ENCODE results near the gene ENOX1. TPM values are rescaled to one million over a fixed set of nuclear protein-coding genes. Genes with fewer than 3 reads are reported as not detected.
"Not testable (repeated sequence)": the region's sequence is repeated elsewhere in the genome, so short reads cannot be mapped to it uniquely, and the experiment has no call there.

ENOX1 gene
- polyA plus RNA-seq, 1 donor (not counting 4 experiments of a cell fraction or from before 2014, with no cell fraction given): 1.1 TPM

DNA sequence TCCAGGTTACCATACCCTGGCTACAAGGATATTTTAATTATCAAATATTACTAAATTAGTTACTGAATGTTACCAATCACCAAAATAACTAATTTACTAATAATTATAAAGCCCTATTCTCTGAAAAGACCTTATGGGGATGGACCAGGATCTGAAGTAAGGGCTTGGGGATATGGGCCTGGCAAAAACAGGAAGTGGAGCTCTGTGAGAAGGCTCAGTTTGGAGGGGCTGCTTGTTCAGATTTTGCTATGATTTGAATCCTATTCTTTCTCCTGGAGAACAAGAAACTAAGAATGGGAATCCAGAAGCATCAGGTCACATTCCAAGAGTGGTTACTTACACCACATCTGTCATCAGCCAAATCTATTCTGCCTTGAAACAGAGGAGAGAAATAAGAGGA lies 615.3 kb downstream of the ENOX1 start:
- no peaks in the 10 kb centered on the region for H4K20me1 ChIP-seq (ENCODE audit: control insufficient read depth, extremely low read depth, insufficient read depth, low read length)
- no peak for DNase-seq (ENCODE audit: low read depth, low spot score)
- no peaks in the 10 kb centered on the region for H3K4me1 ChIP-seq (ENCODE audit: control insufficient read depth, extremely low read depth, insufficient read depth, low read length)
- H3K4me2 ChIP-seq (ENCODE audit: control insufficient read depth, extremely low read depth, insufficient read depth, low read depth, low read length): no peak overlapping the region
- TF ChIP-seq, protein P1, sequence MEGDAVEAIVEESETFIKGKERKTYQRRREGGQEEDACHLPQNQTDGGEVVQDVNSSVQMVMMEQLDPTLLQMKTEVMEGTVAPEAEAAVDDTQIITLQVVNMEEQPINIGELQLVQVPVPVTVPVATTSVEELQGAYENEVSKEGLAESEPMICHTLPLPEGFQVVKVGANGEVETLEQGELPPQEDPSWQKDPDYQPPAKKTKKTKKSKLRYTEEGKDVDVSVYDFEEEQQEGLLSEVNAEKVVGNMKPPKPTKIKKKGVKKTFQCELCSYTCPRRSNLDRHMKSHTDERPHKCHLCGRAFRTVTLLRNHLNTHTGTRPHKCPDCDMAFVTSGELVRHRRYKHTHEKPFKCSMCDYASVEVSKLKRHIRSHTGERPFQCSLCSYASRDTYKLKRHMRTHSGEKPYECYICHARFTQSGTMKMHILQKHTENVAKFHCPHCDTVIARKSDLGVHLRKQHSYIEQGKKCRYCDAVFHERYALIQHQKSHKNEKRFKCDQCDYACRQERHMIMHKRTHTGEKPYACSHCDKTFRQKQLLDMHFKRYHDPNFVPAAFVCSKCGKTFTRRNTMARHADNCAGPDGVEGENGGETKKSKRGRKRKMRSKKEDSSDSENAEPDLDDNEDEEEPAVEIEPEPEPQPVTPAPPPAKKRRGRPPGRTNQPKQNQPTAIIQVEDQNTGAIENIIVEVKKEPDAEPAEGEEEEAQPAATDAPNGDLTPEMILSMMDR (optimal IDR thresholded peaks at IDR 0.05 in 1 of 3, IDR thresholded peaks at IDR 0.05 in 1 of 3, conservative IDR thresholded peaks at IDR 0.05 in 1 of 3; ENCODE audit: extremely low read depth in 1 of 3, insufficient read depth in 2 of 3, low read length in 3 of 3): no peak
- TF ChIP-seq EZH2 (IDR thresholded peaks at IDR 0.05; ENCODE audit: low read length): no peak
- FAIRE-seq: no peak
- no peaks in the 10 kb centered on the region for H3K9me1 ChIP-seq (ENCODE audit: control insufficient read depth, extremely low read depth, insufficient read depth, low read length)
- dilution Hi-C loops (cut with MboI; ENCODE audit: extremely low pct_ligation_motif_present, low sequenced_read_pairs): no loop called here
- no peak overlapping the region for H3K9ac ChIP-seq (ENCODE audit: control insufficient read depth, extremely low read depth, insufficient read depth, low read length)
- no peak overlapping the region for H2AFZ ChIP-seq (ENCODE audit: control insufficient read depth, low read length)
- no peaks in the 10 kb centered on the region for H3K27me3 ChIP-seq (ENCODE audit: control insufficient read depth, extremely low read depth, insufficient read depth, low read length)
- no peaks in the 10 kb centered on the region for H3K36me3 ChIP-seq (ENCODE audit: control insufficient read depth in 2 of 2, extremely low read depth in 1 of 2, insufficient read depth in 2 of 2, low read length in 2 of 2)
- H3K79me2 ChIP-seq (ENCODE audit: control insufficient read depth, insufficient read depth, low read length): no peaks in the 10 kb centered on the region
- H3K27ac ChIP-seq (ENCODE audit: control insufficient read depth, insufficient read depth, low read length): no peak overlapping the region
- no peaks in the 10 kb centered on the region for H3K9me3 ChIP-seq (ENCODE audit: control insufficient read depth, low read depth, low read length)
- H3K4me3 ChIP-seq (ENCODE audit: control insufficient read depth in 2 of 3, extremely low read depth in 1 of 3, insufficient read depth in 2 of 3, low read depth in 1 of 3, low read length in 3 of 3): no peak overlapping the region

DNA sequence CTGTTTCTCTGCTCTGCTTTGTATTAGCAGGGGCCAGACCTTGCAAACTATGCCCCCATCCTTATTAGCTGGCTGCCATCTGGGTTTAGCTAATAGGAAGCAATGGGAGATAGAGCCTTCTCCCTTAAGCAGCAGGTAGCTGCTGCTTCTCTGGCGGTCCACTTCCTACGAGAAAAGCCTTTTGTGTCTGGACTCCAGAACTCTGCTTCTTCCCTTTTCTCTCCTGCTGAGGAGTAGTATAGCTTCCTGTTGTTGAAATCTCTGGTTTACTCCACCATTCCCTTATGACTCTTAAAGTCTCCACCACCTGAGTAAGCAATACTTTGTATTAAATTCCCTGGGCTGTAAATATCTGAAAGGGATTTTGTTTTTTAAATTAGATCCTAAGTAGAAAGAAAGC lies 616.3 kb downstream of the ENOX1 start:
- no peaks in the 10 kb centered on the region for H3K9me1 ChIP-seq (ENCODE audit: control insufficient read depth, extremely low read depth, insufficient read depth, low read length)
- dilution Hi-C loops (cut with MboI; ENCODE audit: extremely low pct_ligation_motif_present, low sequenced_read_pairs): no loop called here

DNA sequence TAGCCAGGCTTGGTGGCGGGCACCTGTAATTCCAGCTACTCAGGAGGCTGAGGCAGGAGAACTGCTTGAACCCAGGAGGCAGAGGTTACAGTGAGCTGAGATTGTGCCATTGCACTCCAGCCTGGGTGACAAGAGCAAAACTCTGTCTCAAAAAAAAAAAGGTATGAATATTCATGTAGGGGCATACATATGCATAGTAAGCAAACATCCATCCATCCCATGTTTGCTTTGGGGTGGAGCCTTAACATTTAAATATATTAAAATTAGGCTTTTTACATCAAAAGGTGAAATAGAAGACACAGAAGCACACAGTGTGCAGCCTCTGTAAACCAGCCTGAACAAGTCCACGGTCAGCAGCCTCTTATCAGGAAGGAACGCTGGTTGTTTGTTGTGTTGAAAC lies 618.3 kb downstream of the ENOX1 start:
- FAIRE-seq; H3K4me3 ChIP-seq (ENCODE audit: control insufficient read depth in 2 of 3, extremely low read depth in 1 of 3, insufficient read depth in 2 of 3, low read depth in 1 of 3, low read length in 3 of 3): not testable (repeated sequence)

More for the DNA sequence above, 616.3 kb downstream of the ENOX1 start:
- Histone ChIP-seq H4K20me1 (ENCODE audit: control insufficient read depth, extremely low read depth, insufficient read depth, low read length) (no peaks in the 10 kb centered on the region), H3K9ac (ENCODE audit: control insufficient read depth, extremely low read depth, insufficient read depth, low read length) (no peak overlapping the region), H2AFZ (ENCODE audit: control insufficient read depth, low read length) (no peak overlapping the region), H3K79me2 (ENCODE audit: control insufficient read depth, insufficient read depth, low read length) (no peaks in the 10 kb centered on the region), H3K36me3 (ENCODE audit: control insufficient read depth in 2 of 2, extremely low read depth in 1 of 2, insufficient read depth in 2 of 2, low read length in 2 of 2) (no peaks in the 10 kb centered on the region), H3K4me2 (ENCODE audit: control insufficient read depth, extremely low read depth, insufficient read depth, low read depth, low read length) (no peak overlapping the region), H3K4me1 (ENCODE audit: control insufficient read depth, extremely low read depth, insufficient read depth, low read length) (no peaks in the 10 kb centered on the region), H3K27ac (ENCODE audit: control insufficient read depth, insufficient read depth, low read length) (no peak overlapping the region), H3K9me3 (ENCODE audit: control insufficient read depth, low read depth, low read length) (no peaks in the 10 kb centered on the region), H3K4me3 (ENCODE audit: control insufficient read depth in 2 of 3, extremely low read depth in 1 of 3, insufficient read depth in 2 of 3, low read depth in 1 of 3, low read length in 3 of 3) (no peak overlapping the region), H3K27me3 (ENCODE audit: control insufficient read depth, extremely low read depth, insufficient read depth, low read length) (no peaks in the 10 kb centered on the region)
- no peak for FAIRE-seq
- DNase-seq (ENCODE audit: low read depth, low spot score): no peak
- TF ChIP-seq EZH2 (IDR thresholded peaks at IDR 0.05; ENCODE audit: low read length): no peak
- TF ChIP-seq, protein P1 (optimal IDR thresholded peaks at IDR 0.05 in 1 of 3, IDR thresholded peaks at IDR 0.05 in 1 of 3, conservative IDR thresholded peaks at IDR 0.05 in 1 of 3; ENCODE audit: extremely low read depth in 1 of 3, insufficient read depth in 2 of 3, low read length in 3 of 3): no peak

More for the DNA sequence above, 618.3 kb downstream of the ENOX1 start:
- H3K4me2 ChIP-seq (ENCODE audit: control insufficient read depth, extremely low read depth, insufficient read depth, low read depth, low read length); H4K20me1 ChIP-seq (ENCODE audit: control insufficient read depth, extremely low read depth, insufficient read depth, low read length); H3K27me3 ChIP-seq (ENCODE audit: control insufficient read depth, extremely low read depth, insufficient read depth, low read length); H3K9ac ChIP-seq (ENCODE audit: control insufficient read depth, extremely low read depth, insufficient read depth, low read length); H3K4me1 ChIP-seq (ENCODE audit: control insufficient read depth, extremely low read depth, insufficient read depth, low read length); H2AFZ ChIP-seq (ENCODE audit: control insufficient read depth, low read length); H3K79me2 ChIP-seq (ENCODE audit: control insufficient read depth, insufficient read depth, low read length); H3K36me3 ChIP-seq (ENCODE audit: control insufficient read depth in 2 of 2, extremely low read depth in 1 of 2, insufficient read depth in 2 of 2, low read length in 2 of 2); H3K9me1 ChIP-seq (ENCODE audit: control insufficient read depth, extremely low read depth, insufficient read depth, low read length); DNase-seq (ENCODE audit: low read depth, low spot score); H3K27ac ChIP-seq (ENCODE audit: control insufficient read depth, insufficient read depth, low read length); H3K9me3 ChIP-seq (ENCODE audit: control insufficient read depth, low read depth, low read length); dilution Hi-C loops (cut with MboI; ENCODE audit: extremely low pct_ligation_motif_present, low sequenced_read_pairs): not testable (repeated sequence)

All from keratinocyte (primary cell).